COR-L47 (cell line): ENCODE results near the gene GSG1.

Source experiments
- DNase-seq: peaks from one replicate; lab custom pipeline; 2025; lab: John Stamatoyannopoulos, UW

Gene GSG1

DNA sequence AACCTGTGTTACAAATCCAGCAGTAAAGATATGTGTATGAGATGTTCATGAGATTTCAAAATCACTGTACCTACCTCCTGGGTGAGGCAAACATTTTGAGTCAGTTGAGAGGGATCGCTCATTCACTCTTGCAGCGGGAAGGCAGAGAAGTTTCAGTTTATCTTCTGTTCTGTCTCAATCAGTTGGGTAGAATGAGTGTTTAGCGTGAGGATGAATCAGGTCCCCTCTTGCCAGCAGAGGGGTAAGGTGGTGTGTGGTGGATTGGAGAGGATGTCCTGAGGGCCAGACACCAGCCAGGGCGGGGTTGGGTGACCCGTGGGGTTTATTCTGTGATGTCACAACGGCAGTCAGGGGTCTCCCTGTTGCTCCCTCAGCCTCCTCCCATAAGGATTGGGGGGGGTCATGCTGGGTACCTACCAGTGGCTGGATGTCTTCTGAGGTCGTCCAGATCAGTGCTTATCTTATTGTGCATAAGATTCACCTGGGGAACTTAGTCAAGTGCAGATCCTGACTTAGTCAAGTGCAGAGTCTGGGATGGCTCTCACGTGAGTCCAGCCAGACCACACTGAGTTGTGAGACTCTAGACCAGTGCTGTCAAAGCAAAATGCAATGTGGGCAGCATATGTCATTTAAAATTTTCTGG lies at the start of gene GSG1:
TSS of gene GSG1 (minus strand) at position 277 of the 643 bp plus-strand sequence. CDS start at position 122, 155 bp downstream.
- DNase-seq = no peak

GRCh38 chr12:13153180-13153579 lies 49.7 kb upstream of the GSG1 start:
- no peak for DNase-seq

DNA sequence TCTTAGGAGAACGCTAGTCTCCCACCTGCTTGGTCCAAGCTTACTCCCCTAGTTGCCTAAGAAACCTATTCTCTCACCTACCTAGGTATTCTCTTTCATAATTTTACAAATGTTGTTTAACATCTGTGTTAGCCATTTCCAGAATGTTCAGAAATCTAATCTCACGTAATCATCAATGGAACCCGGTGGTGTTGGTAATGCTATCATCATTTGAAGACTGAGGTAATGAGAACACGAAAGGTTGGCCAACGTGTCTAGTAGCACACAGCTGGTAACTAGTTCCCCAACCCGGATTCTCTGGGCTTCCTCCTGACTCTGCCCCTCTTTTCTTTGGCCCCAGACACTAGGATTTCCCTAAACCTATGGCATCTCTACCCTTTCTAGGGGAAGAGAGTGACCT lies 49.3 kb upstream of the GSG1 start:
- no peak for DNase-seq

DNA sequence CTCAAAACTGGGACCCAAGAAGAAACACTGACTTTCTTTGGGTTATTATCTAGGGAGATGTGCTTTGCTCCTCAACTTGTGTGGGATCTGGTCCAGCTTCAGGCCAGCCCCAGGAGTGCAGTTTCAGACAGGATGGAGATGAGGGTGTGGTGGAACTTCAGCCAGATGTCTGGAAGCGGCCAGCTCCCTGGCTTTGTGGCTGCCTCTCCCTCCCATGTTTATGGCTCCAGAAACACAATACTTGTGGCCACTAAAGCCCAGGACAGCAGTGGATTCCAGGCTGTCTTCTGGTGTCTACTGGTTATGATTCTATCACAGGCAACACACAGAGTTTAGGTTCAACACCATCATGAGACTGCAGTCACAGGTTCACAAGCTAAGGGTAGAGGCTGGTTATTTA lies 48.8 kb upstream of the GSG1 start:
- DNase-seq = no peak

- DNase-seq = no peak
Measured at GRCh38 chr12:13149411-13149810, 45.9 kb upstream of the GSG1 start.

DNA sequence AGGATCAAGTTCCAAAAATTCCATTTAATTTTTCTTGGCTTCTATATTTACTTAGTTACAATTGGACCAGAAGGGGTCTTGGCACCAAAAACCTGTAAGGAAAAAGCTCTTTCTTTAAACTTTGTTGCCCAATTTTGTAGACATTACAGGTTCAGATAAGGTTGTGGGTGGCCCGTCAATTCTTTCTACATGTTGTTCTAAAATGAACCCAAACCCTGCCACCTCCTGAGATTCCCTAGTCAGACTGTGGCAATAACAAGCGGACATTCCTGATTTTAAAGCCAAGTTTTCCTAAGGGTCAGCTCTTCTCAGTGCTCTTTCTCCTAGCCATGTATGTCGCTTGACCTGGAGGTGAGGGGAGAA lies 45.0 kb upstream of the GSG1 start:
- DNase-seq = no peak

- DNase-seq = no peak
Measured at GRCh38 chr12:13147688-13148484, 44.4 kb upstream of the GSG1 start.

DNA sequence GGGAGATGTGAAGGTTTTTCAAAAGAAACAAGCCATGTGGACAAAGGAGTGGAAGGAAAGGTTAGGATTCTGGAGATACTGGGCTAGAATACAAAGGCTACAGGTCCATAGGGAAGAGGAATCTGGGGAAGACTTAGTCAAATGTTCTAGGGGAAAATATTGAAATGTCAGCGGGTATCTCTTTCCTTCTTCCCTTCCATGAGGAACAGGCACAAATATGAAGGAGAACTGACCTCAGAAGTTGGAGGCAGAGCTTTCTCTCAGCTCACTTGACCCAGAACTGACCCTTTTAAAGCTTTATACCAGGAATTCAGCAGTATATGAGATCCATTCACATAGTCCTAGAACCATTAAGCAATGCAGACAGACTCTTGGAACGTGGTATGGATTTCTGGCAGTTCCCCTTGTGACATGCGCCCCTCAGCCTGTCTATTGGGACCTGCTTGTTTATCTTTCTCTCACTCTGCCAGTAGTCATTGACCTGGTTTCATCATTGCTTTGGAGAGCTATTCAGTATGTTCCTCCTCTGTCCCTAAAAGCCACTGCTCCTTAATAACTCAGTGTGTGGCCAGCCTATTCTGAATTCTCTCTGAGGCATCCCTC lies 43.0 kb upstream of the GSG1 start:
- no peak for DNase-seq

- DNase-seq = no peak
Measured at GRCh38 chr12:13144266-13144828, 40.9 kb upstream of the GSG1 start.

GRCh38 chr12:13142747-13143146 lies 39.3 kb upstream of the GSG1 start:
- DNase-seq = no peak

GRCh38 chr12:13141686-13142085 lies 38.2 kb upstream of the GSG1 start:
- DNase-seq = no peak

DNA sequence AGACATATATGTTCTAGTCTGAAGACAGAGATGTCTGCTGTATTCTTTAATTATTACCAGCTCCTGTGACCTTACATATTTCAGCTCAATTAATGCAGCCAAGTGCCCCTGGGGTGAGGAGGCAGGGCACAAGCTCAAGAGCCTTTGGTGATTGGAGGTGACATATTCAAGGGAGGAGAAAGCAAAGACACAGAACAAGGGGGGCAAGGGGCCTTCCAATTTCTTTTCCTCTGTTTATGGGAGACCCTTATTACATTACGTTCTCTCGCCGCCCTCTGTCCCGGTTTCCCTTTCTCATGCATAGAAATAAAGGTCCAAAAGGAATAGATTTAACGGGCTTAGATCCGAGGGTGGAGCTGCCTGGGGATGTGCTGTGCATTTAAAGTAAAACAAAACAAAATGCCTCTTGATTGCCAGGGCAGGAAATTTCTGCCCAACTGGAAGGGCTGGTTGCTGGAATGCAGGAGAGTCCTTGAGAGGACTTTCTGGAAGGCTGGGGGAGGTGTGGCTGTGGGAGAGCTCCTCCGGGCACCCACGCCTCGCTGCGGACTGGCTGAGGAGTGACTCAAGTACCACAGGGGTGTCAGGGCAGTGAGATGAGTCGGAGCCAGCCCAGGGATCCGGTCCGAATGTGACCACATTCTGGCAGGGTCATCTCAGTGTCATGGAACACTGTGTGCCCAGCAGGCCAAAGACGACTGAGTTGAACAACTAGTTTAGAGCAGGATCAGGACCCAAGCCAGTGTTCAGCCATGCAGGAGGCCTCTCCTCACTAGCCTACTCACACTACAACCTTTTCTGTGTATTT lies 32.1 kb upstream of the GSG1 start:
- no peak for DNase-seq

DNA sequence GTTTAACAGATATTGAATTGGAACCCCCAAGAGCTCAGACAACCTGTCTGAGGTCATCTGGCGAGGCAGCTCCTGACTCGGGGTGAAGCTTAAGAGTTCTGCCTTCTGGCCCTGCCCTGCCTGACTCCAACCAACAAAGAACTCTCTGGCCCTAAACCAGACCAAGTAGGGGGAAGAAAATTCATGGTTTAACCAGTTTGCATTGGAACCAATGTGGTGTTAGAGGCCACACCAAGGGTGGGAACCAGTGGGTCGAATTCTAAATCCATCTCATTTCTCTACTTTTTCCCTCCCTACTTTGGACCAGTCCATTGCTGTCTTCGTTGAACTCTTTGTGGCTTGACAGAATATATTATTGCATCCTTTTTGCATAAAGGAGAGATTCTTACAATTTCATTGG lies 30.4 kb upstream of the GSG1 start:
- DNase-seq = no peak

- no peak for DNase-seq
Measured at GRCh38 chr12:13130981-13131380, 27.5 kb upstream of the GSG1 start.

DNA sequence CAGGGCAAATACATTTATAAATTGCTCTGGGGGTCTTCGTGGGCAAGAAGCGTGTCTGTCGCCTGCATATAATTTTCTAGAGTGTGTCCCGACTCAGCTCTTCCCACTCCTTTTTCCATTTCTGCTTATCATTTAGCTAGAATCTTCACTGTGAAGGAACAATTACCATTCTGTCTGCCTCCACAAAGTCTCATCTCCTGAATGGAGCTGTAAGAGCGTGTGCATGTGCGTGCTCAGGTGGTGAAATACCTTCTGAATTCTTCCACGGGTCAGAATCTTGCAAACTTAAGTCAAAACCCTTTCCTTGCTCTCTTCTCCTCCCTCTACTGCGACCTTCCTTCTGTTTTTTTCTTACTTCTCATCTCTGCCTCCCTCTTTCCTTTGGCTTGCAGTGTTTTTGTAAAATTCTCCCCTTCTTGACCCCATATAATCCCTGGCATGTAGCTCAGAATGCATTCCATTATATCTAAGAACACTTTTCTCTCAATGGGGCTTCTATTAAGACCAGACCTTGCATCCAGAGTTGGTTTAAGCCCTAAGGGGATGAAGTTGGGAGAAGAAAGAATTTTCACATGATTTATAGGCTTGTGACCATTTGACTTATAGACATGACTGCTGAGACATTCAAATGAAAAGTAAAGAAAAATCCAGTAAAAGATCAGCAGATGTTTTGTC lies 25.0 kb upstream of the GSG1 start:
- no peak for DNase-seq

DNA sequence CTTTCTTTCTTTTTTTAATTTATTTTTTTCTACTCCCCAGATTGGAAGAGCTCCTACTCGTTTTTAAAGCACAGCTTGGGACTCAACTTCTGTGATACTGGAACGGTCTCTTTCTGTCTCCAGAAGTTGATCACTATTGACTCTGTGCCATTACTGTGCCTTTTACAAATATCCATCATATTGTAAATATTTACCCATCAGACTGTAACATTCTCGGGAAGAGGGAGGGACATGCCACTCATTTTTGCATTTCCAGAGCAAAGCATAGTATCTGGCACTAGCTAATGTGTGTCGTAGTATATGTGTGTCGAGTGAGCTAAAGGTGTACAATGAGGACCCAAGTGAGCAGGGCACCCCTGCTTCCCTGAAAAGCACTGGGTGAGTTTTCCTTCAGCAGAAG lies 24.0 kb upstream of the GSG1 start:
- DNase-seq = no peak

GRCh38 chr12:13126494-13126893 lies 23.0 kb upstream of the GSG1 start:
- no peak for DNase-seq

GRCh38 chr12:13125996-13126395 lies 22.5 kb upstream of the GSG1 start:
- no peak for DNase-seq

- DNase-seq = no peak
Measured at GRCh38 chr12:13124656-13125505, 21.4 kb upstream of the GSG1 start.

GRCh38 chr12:13121568-13121967 lies 18.1 kb upstream of the GSG1 start:
- no peak for DNase-seq

DNA sequence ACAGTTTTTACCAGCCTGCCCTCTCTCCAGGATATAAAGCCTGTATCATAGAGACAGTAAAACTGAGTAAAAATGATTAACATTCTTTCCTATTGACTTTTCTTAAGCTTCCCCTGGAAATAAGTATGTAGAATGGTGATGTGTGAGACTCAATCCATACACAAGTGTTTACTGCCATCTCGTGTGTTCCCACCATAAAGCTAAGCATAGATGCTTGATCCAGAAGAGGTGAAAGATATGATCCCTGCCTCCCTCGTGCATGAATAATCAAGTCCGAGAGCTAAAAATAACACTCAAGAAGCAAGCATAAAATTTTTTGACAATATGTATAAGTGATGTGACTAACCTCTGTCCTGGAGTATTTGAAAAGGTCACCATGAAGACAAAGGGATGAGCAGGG lies 16.9 kb upstream of the GSG1 start:
- no peak for DNase-seq
